ENCODE results near the gene TPM3.

DNA sequence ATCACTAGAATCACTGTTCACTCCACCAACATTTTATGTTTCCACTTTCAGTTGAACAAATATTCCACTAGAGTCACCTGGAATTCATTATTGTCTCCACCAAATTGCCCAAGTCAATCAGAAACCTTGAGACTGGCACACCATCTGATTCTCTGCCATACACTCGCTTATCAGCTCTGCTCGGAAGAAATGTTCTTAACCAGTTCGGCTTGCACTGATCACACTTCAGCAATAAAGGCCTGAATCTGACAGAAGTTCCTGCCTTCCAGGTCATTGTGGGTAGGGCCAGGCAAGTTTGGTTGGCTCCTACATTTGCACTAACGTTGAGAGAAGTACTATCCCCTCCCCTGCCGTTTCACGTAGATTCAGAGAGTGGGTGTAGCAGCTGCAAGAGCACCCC is 10.0 kb downstream of the TPM3 start:
- TF ChIP-seq ARNTL (CRISPR knock-in tag; IDR thresholded peaks at IDR 0.05; ENCODE audit: borderline replicate concordance, low read depth) (no peak), ZFP3 (CRISPR knock-in tag; IDR thresholded peaks at IDR 0.05) (no peak)

Data from SK-N-SH treated with all-trans-retinoic acid at 6 μM for 48 hours (cell line).